HG03159 (cell line): ENCODE results near the gene EIF4A2.
"Not testable (repeated sequence)": the region's sequence is repeated elsewhere in the genome, so short reads cannot be mapped to it uniquely, and the experiment has no call there.

Experiments
- ATAC-seq: cut with Tn5 transposase; IDR thresholded peaks from one replicate; pipeline ENCODE4 v1.9.1; 2021; ENCODE audit warnings: mild to moderate bottlenecking, moderate library complexity; ENCODE audit not compliant: unreplicated experiment

Gene EIF4A2

GRCh38 chr3:186818956-186819355 lies 35.6 kb downstream of the EIF4A2 start:
- ATAC-seq: no peak

- ATAC-seq: no peak
Observed at GRCh38 chr3:186821429-186822387, 38.3 kb downstream of the EIF4A2 start.

GRCh38 chr3:186822388-186822759 lies 39.0 kb downstream of the EIF4A2 start:
- ATAC-seq: not testable (repeated sequence)

- ATAC-seq: no peak
Observed at GRCh38 chr3:186823386-186823785, 40.0 kb downstream of the EIF4A2 start.

- no peak for ATAC-seq
Observed at GRCh38 chr3:186824430-186825139, 41.2 kb downstream of the EIF4A2 start.

- ATAC-seq: no peak
Observed at GRCh38 chr3:186825294-186825821, 42.0 kb downstream of the EIF4A2 start.

GRCh38 chr3:186825872-186826409 lies 42.6 kb downstream of the EIF4A2 start:
- no peak for ATAC-seq

GRCh38 chr3:186826410-186826975 lies 43.1 kb downstream of the EIF4A2 start:
- no peak for ATAC-seq

- ATAC-seq: peak; percentile 88
Observed at GRCh38 chr3:186826976-186827857, 43.8 kb downstream of the EIF4A2 start.

- no peak for ATAC-seq
Observed at GRCh38 chr3:186828340-186828739, 45.0 kb downstream of the EIF4A2 start.

GRCh38 chr3:186831798-186832197 lies 48.4 kb downstream of the EIF4A2 start:
- no peak for ATAC-seq

GRCh38 chr3:186832276-186832675 lies 48.9 kb downstream of the EIF4A2 start:
- ATAC-seq: no peak
